Cardiac septum (tissue), 1 donor: ENCODE measurements around the gene NOL4L. TPM values are rescaled to one million over a fixed set of nuclear protein-coding genes. Genes with fewer than 3 reads are reported as not detected.

Source experiments
- DNase-seq: peaks from one replicate; pipeline ENCODE4 v3.0.0-alpha.2; 2020; ENCODE audit warnings: low spot score
- intact Hi-C: fragments of 100-400 bp; cut with DNase I; formaldehyde crosslinking; loops from one replicate; pipeline ENCODE4 v1.14.0; 2022
- total RNA-seq: library from RNA; stranded (reverse); fragmentation: NEBNext Ultra II Directional; extraction: Animal tissue kit (Norgen Biotek cat#: 25700); gene quantifications from one replicate; pipeline ENCODE4 v1.2.1, GENCODE V29; 2021
- donor health status: DM: no; HTN: no; CAD: no.

The NOL4L gene
- total RNA-seq, 1 donor from 2014 or later, result 10.4 TPM

DNA sequence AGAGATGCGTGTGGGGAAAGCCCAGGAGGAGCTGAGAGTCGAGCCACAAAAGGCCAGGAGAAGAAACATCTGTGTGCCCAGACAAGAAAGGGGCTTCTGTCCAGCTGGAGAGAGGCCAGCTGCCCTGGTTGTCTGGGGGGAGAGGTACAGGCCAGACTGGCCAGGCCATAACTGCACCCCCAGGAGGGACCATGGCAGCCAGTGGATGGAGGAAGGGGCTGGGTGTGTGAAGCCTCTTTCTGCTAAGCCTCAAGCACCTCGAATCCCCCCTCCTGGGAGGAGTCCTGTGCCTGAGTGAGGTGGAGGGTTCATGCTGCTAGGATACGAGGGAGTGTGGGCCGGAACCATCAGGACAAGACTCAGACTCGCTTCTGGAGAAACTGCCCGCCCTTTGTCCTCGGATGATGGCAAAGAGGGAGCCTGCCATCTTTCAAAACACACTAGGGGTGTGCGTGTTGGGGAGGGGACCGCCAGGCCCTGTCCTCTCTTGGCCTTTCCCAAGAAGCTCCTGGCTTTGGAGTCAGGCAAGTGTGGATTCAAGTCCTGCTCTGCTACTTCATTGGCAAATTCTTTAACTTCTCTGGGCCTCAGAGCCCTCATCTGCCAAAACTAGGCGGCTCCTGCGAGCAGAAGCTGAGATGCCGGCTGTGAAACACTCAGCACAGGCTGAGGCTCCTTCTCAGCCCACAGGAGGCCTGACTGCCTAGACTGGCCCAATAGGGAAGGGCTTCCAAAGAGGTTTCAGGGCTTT, 136.7 kb downstream of the NOL4L start:
- peak; percentile 66 for DNase-seq
- intact Hi-C loops, result no loop called here

DNA sequence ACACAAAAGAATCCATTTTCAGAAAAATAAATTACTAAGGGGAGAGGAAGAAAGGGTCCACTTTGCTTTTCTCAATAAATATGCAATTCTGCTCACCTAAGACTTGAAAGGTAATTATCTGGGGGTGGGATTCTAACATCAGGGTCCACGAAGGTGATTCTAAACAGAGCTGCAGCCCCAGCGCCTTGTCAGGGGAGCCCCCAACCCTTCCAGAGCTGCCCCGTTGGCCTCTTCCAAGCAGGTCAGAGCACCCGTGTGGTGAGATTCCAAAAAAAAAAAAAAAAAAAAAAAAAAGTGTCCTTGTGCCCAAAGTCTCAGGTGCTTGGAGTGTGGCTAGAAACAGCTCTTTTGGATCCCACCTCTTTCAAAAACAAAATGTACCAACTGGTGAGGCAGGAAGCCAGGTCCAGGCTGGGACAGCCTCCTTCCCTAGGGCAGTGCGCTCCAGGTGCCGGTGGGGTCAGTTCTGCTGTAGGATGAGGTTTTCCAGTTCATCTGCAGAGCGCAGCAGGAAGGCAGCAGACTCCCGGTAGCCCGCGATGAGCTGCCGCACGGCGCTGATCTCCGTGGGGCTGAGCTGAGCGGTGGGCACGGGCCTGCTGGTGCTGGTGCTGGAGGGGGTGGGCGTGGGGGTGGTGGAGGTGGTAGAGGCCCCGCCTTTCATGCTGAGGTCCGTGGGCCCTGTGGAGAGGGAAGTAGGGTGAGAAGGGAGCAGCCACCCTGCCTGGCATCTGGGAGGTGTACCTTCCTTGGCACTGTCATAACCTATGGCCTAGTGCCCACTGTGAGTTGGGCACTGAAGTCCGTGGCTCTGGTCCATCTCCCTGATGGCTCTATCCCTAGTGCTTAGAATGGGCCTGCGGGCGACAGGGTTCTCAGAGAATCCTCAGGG, 137.8 kb downstream of the NOL4L start:
- peak; percentile 50 for DNase-seq
- intact Hi-C loops, result no loop called here

- DNase-seq, result peak; percentile 55
- intact Hi-C loops, result no loop called here
Observed at GRCh38 chr20:32446301-32447100, 138.6 kb downstream of the NOL4L start.

DNA sequence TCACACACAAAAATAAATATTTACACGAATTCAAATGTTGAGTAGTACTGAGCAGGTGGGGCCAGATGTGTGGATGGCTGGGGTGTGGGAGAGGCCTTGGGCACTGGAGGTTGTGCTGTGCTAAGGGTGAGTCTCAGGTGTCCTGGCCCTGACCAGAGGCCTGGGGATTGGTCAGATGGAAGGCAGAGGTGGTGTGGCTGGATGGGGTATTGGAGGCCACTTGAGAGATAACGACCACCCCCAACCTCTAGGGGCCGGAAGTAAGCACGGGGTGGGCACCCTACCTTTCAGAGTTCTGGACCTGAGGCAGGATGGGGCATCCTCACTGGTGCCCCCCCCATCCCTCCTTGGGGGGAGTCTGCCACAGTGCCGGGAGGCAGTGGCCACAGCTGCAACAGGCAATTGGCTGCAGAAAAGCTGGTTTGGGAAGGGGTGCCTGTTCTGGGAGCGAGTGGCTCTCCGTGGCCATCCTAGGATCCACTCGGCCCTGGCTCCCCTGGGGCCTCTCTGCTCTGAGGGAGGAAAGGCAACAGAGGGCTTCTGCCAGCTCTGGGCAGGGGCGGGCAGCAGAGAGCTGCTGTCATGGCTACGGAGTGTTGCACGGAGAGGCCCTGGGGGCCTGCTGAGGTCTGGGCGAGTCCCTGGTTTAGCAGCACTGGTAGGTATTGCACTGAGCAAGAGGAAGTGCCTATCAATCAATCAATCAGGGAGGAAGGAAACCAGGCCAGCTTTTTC, 139.4 kb downstream of the NOL4L start:
- intact Hi-C loops, result no loop called here
- peak; percentile 71 for DNase-seq

DNA sequence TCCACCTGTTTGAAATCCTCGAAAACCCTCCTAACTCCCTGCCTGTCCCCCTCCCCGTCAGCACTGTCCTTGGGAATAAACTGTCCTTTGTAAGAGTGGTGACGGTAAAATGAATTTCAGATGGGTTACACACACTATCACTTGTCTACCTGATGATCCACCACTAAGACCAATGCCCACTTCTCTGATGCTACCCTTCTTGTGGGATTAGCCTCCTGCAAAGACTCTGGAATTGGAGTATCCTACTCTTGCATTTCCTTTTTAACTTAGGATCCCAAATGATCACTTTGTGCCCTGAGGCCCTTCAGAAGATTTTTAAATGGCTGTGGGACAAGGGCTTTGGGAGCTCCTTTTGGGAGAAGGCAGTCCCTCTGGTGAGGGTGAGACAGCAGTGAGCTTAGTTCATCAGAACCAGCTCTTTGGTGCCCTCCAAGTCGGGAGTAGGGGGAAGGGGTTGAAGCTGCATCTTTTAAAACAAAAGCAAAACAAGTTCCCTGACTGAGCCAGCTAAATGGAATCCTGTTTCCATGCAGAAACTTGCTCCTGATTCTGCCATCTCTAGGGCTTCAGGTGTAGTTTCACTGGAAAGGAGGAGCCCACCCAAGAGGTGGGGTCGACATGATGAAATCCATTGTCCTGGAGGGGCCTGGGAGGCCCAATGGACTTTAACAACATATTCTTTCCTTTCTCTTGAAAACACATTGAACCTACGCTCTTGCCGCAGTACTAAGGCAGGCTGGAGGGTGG, 140.5 kb downstream of the NOL4L start:
- DNase-seq, result no peak
- intact Hi-C loops, result no loop called here

DNA sequence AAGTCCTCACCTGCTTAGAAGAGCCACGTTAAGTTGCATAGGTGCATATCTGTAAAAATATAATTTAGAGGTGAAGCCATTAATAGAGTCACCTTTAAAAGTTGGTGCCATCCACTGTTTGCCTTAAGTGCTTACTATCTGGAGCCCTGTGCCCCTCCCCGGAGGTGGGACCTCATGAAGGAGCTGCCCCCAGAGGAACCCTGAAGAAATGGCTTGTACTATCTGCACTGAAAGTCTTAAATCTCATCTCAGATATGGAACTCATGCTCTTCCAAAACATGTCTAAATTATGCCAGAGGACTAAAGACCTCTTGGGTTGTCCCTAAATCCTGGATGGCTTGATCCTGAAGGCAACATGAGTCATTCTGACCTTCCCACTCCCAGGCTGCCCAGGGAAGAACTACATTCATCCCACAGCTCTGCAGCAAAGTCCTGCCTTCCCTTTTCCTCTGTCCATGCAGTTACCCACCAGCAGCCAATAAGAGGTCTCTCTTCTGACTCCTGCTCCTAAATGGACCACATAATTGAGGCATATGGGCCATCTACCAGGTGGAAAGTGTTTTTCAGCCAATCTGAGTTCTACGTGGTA, 141.7 kb downstream of the NOL4L start:
- no peak for DNase-seq
- intact Hi-C loops, result no loop called here

DNA sequence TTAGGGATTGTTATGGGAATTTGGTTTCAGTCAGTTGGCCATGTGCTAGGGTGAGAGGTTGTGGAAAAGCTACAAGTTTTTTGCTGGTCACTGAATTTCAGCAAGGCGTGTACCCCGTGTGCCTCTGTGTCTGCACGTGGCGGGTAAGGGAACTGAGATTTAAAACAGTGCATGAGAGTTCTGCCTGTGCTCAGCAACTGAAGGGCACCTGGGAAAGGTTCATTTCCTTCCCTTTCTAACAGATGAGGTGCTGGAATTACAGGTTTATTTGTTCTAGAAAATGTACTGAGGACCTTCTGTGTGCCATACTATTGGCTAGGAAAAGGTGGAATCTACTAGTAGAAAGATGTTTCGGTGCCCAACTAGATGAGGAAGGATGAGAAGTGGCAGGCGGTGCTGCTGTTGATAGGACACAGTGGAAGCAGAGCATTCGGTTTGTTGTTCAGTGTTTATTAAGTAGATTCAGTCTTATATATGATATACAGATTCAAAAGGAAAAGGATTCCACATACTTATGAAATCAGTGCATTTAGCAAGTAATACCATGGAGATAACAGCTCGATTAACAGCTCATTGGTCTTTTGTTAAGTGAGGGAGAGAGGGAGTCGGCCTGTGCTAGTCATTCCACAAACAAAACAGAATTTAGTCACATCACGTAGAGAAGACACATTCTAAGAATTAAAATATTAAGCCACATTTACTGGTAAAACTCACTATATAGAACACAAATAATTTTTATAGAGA, 142.3 kb downstream of the NOL4L start:
- no peak for DNase-seq
- intact Hi-C loops, result no loop called here

DNA sequence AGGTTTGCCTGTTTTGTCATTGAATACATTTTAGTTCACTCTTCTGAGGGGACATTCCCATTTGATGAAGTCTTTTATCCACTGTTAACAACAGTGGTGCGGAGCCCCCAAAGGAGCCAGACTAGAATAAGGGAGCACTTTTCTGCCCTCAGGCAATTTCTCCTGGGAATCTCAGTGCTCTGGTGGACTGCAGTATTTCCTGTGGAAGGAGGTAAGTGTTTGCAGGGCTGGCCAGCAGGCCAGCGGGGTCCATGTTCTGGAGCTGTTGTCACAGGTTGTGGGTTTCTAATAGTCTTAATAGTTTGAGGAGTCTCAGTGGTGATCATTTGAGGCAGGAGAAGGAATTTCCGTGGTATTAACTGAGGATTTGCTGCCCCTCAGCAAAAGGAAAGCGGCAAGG, 143.5 kb downstream of the NOL4L start:
- intact Hi-C loops, result no loop called here
- DNase-seq, result no peak

DNA sequence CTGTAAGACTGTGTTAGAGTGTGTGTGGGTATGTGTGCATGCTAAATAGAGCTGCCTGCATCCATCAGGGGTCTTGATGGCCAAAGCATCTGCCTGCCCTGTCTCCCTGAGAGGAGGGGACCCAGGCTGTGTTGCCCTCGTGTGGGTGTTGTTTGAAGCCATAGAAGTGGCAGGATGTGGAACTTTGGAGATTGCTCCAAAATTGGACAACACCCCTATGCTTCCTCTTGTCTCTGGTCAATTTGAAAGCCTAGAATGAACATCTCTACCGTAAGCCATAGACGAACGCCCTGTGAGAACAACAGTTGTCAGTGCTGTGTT, 144.4 kb downstream of the NOL4L start:
- intact Hi-C loops, result no loop called here
- DNase-seq, result no peak

- intact Hi-C loops, result no loop called here
- DNase-seq, result no peak
Observed at GRCh38 chr20:32440069-32440757, 144.9 kb downstream of the NOL4L start.

DNA sequence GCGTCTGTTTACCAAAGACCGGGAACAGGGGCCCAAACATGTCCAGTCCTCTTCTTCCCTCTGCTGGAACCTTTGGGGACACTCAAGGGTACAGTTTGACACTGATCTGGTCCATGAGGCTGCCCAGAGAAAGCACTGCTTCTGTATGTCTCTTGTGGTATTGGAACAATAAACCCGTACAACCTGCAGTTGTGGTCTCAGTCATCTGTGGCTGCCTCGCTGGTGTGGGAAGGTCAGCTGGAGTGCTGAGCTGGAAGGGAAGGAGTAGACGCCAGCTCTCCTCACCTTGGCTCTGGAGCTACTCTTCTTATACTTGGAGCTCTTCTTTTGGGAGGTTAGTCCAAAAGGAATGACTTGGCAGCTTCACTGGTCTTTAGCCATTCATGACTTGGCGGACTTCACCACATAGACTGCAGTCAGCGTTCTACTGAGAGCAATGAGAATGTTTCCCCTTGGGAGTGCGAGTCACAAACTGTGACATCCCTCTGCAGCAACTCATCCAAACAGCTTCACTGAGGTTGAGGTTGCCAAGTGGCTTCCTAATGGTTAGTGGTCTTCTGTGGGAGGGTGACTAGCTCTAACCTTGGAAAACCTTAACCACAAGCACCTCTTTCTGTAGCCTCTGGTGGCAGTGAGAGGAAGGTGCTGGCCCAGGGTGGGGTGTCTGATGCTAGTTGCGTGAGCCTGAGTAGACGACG, 145.9 kb downstream of the NOL4L start:
- intact Hi-C loops, result no loop called here

GRCh38 chr20:32438331-32438858, 146.7 kb downstream of the NOL4L start:
- no peak for DNase-seq
- intact Hi-C loops, result no loop called here

More for the DNA sequence above, 145.9 kb downstream of the NOL4L start:
- DNase-seq, result no peak

DNA sequence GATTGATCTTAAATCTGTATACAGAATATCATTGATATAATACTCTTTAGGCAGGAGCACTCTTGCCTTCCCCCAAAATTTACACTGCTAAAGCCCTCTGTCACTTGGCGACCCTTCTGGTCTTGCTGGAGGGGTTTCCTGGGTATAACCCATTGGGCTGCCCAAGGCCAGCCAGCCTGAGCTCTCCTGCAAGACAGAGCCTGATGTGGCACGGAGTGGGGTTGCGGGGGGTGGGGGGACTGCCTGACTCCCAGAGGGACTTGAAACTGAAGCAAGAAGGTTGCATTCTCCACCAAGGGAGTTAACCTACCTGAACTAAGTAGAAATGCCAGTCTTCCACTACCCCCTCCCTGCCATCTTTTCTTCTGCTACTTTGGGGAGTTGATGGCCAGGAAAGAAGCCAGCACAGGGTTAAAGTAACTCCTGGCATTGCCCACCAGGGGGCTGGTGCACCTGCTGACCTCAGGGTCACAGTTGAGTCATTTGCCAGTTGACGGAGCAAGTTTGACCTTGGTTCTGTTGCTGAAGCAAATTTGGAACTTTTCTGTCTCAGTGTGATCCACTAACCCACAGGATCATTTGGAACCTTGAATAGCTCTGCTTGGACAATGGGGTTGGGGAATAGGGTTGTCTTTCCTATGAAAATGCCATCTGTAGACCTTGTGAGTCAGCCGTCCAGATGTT, 147.6 kb downstream of the NOL4L start:
- DNase-seq, result no peak
- intact Hi-C loops, result no loop called here

GRCh38 chr20:32436968-32437367, 148.2 kb downstream of the NOL4L start:
- intact Hi-C loops, result no loop called here
- no peak for DNase-seq

GRCh38 chr20:32436142-32436861, 148.8 kb downstream of the NOL4L start:
- intact Hi-C loops, result no loop called here

More at GRCh38 chr20:32436142-32436861, 148.8 kb downstream of the NOL4L start:
- no peak for DNase-seq
